Measurements from ENCODE around the gene NOD2.

DNA sequence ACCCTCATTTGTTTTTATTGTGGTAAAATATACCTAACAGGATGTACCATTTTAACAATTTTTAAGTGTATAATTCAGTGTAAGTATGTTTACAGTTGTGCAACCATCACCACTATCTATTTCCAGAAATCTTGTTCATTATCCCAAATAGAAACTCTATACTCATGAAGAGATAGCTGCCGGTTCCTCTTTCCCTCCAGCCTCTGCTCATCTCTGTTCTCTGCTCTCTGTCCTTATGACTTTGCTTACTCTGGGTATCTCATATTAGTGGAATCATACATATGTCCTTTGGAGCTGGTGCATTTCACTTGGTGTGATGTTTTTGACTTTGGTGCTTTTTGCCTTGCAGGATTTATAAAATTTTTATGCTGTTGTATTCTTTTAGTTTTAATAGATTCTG, 67.9 kb downstream of the NOD2 start:
- no peak for TF ChIP-seq SUZ12 (IDR thresholded peaks at IDR 0.05; ENCODE audit: extremely low read depth, insufficient read depth, insufficient read length)
- no peak for TF ChIP-seq ZNF274 (IDR thresholded peaks at IDR 0.05; ENCODE audit: low read depth, low read length)
- no peak for TF ChIP-seq YY1 (IDR thresholded peaks at IDR 0.05; ENCODE audit: insufficient read depth, insufficient read length)
